Lung (tissue), 12 donors: ENCODE measurements around the gene SLC44A4. TPM values are rescaled to one million over a fixed set of nuclear protein-coding genes. Genes with fewer than 3 reads are reported as not detected.

Source experiments
- ATAC-seq: fragments of 200-7000 bp; cut with Tn5 transposase; one replicate; pipeline ENCODE4 v1.9.1; 2020; ENCODE audit warnings: moderate number of reproducible peaks; ENCODE audit not compliant: insufficient read depth, low FRiP score
- DNase-seq, 3 donors: peaks; one replicate each; pipeline ENCODE4 v3.0.0-alpha.2; 2013 to 2017
- H3K27ac ChIP-seq, 2 donors: one replicate each; pipeline ENCODE4 v1.5.1; 2013; ENCODE audit warnings: mild to moderate bottlenecking in 2 of 2, moderate library complexity in 2 of 2, control low read depth in 1 of 2, inconsistent platforms in 1 of 2, low read depth in 1 of 2, low read length in 1 of 2
- H3K27me3 ChIP-seq, 3 donors: one replicate each; pipeline ENCODE4 v1.5.1; 2013; ENCODE audit warnings: low read length in 2 of 3; ENCODE audit not compliant: control insufficient read depth in 3 of 3, insufficient read depth in 3 of 3
- H3K36me3 ChIP-seq, 4 donors: one replicate each; pipeline ENCODE4 v1.5.1; 2013; ENCODE audit warnings: low read length in 4 of 4, mild to moderate bottlenecking in 1 of 4, moderate library complexity in 1 of 4; ENCODE audit not compliant: control insufficient read depth in 4 of 4, insufficient read depth in 4 of 4
- H3K4me1 ChIP-seq, 5 donors: one replicate each; pipeline ENCODE4 v1.5.1; 2013; ENCODE audit warnings: low read length in 5 of 5, mild to moderate bottlenecking in 2 of 5, moderate library complexity in 1 of 5; ENCODE audit not compliant: control insufficient read depth in 5 of 5, insufficient read depth in 5 of 5
- H3K4me3 ChIP-seq: one replicate; pipeline ENCODE4 v1.5.1; 2013; ENCODE audit warnings: mild to moderate bottlenecking, control low read depth, moderate library complexity
- H3K9ac ChIP-seq, 2 donors: one replicate each; pipeline ENCODE4 v1.5.1; 2013; ENCODE audit warnings: low read length in 2 of 2, control low read depth in 1 of 2; ENCODE audit not compliant: insufficient read depth in 1 of 2
- H3K9me3 ChIP-seq, 4 donors: one replicate each; pipeline ENCODE4 v1.5.1; 2013; ENCODE audit warnings: low read length in 3 of 4, mild to moderate bottlenecking in 1 of 4, moderate library complexity in 1 of 4; ENCODE audit not compliant: control insufficient read depth in 4 of 4, insufficient read depth in 3 of 4
- WGBS, 2 donors: extraction: QIAGEN DNeasy Blood & Tissue Kit; methylation state at CpG; one replicate each; pipeline ENCODE4 v1.1.7; 2013; 5-methylcytosine and 5-hydroxymethylcytosine counted together
- polyA plus RNA-seq, 2 donors: library from polyadenylated mRNA; stranded (reverse); fragments of 200-250 nt; gene quantifications; one replicate each; pipeline ENCODE4 v1.2.1, GENCODE V29; 2013
- total RNA-seq, 2 donors: library from RNA; depleted of rRNA in 1 of 2; stranded (reverse); fragments of >200 nt in 1 of 2; gene quantifications; one replicate each; pipeline ENCODE4 v1.2.1, GENCODE V29; 2014 to 2021
- TF ChIP-seq, protein P1 (sequence below): IDR thresholded peaks from 2 replicates; pipeline ENCODE4 v1.5.1; 2012; ENCODE audit warnings: mild to moderate bottlenecking; ENCODE audit errors: control extremely low read depth, extremely low read depth
- donor health status: control.
- donor health status: control.
- donor health status: Bipolar disorder and iron deficiency.
- donor health status: healthy.
- donor health status: DM: yes; HTN: yes; CAD: no.

SLC44A4 gene
- total and polyA plus RNA-seq, 4 donors = 22.2 to 121 (median 49.7) TPM

DNA sequence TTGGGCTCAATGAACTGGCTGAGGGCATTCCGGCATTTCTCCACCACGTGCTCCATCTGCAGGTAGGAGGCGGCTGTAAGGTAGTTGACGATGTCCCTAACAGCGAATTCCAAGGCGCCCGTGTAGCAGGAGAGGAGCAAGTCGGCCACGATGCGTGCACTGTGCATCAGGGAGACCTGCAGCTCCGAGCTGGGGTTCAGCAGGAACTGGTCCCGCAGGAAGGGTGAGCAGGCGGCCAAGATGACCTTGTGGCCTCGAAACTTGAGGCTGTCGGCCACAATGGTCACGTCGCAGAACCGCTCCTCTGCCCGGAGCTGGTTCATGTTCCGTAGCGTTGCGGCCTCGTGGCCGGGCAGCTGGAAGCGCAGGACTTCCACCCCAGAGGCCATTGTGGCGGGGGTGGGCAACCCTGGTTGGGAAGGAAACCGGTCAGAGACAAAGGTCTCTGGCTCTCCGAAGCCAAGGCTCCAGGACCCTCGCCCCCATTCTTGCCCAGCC lies 22.2 kb upstream of the SLC44A4 start:
- Histone ChIP-seq H3K36me3 (no peaks in the 10 kb centered on the region), H3K4me1 (peaks cover 0 to 42% (median 9%) of the 10 kb centered on the region in 5 donors), H3K9ac (no peak overlapping the region), H3K27ac (peak overlapping the region in 1 of 2 donors; percentile 12), H3K9me3 (no peaks in the 10 kb centered on the region), H3K27me3 (peaks cover 0 to 3% (median 3%) of the 10 kb centered on the region in 3 donors), H3K4me3 (no peak overlapping the region)
- DNase-seq (peak in 2 of 3 donors; percentile 24 to 31), ATAC-seq (no peak)
- WGBS, 2 donors = 33 to 63% methylated on average over 29 of the region's 29 CpGs
- TF ChIP-seq, protein P1, sequence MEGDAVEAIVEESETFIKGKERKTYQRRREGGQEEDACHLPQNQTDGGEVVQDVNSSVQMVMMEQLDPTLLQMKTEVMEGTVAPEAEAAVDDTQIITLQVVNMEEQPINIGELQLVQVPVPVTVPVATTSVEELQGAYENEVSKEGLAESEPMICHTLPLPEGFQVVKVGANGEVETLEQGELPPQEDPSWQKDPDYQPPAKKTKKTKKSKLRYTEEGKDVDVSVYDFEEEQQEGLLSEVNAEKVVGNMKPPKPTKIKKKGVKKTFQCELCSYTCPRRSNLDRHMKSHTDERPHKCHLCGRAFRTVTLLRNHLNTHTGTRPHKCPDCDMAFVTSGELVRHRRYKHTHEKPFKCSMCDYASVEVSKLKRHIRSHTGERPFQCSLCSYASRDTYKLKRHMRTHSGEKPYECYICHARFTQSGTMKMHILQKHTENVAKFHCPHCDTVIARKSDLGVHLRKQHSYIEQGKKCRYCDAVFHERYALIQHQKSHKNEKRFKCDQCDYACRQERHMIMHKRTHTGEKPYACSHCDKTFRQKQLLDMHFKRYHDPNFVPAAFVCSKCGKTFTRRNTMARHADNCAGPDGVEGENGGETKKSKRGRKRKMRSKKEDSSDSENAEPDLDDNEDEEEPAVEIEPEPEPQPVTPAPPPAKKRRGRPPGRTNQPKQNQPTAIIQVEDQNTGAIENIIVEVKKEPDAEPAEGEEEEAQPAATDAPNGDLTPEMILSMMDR = no peak

DNA sequence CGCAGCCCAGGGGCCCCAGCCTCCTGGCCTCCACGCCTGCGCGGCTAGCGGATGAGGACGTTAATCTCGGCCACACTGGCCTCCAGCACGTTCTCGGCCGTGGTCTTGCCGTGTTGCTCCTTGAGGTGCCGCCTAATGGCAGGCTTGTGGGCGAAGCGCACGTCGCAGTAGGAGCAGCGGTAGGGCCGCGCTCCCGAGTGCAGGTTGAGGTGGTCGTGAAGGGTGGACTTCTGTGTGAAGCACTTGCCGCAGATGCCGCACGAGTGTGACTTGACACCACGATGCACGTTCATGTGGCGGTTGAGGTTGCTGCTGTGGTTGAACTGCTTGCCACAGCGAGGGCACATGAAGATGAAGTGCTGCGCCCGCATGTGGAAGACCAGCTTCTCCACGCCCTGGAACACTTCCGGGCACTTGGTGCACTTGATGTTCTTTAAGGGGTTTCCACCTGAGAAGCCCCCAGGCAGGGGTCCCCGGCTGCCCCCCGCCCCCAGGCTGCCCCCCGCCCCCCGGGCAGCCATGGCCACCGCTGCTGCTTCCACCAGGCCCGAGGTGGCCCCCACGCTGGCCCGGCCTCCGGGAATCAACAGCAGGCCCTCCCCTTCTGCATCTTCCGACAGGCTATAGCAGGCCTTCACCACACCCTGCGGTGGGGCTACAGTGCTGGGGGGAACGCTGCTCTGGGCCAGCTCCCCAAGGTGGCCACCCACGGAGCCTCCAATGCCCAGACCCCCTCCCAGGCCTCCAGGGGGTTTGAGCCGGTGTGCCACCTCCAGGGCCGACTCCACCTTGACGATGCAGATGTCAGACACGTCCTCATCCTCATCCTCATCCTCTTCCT lies 21.3 kb upstream of the SLC44A4 start:
- Histone ChIP-seq H3K27ac (no peak overlapping the region), H3K36me3 (peaks cover 0 to 6% (median 2%) of the 10 kb centered on the region in 4 donors), H3K9ac (no peak overlapping the region), H3K4me3 (no peak overlapping the region), H3K9me3 (no peaks in the 10 kb centered on the region), H3K27me3 (no peaks in the 10 kb centered on the region), H3K4me1 (peaks cover 0 to 42% (median 9%) of the 10 kb centered on the region in 5 donors)
- DNase-seq (no peak), ATAC-seq (no peak)
- TF ChIP-seq, protein P1 = no peak
- 75 to 82% methylated on average over 41 to 49 of the region's 49 CpGs for WGBS, 2 donors

DNA sequence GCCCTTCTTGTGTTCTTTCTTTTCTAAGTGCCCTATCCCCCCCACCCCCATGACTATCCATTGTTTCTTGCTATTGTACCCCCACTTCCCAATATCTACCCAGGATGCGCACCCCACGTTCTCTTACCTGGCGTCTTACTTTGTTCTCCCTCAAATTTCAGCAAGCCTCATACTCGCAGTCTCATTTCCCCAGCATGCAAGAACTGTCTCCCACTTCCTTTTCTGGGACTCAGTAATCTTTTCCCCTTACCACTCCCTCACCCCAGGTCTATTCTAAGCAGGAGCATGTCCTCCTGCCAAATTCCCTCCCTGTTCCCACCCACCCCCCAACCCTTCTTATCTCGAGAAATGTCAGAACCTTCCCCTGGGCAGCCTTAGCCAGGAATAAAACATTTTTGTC lies 20.4 kb upstream of the SLC44A4 start:
- Histone ChIP-seq H3K27me3 (no peaks in the 10 kb centered on the region), H3K4me1 (peaks cover 0 to 42% (median 9%) of the 10 kb centered on the region in 5 donors), H3K27ac (no peak overlapping the region), H3K4me3 (no peak overlapping the region), H3K9me3 (no peaks in the 10 kb centered on the region), H3K9ac (no peak overlapping the region), H3K36me3 (peaks cover 0 to 8% (median 7%) of the 10 kb centered on the region in 4 donors)
- no peak for DNase-seq
- TF ChIP-seq, protein P1 = no peak
- WGBS, 2 donors = 28 to 61% methylated on average over 5 of the region's 5 CpGs
- ATAC-seq = no peak
